Measurements from ENCODE around the gene GCNT2.
"Not testable (repeated sequence)": the region's sequence is repeated elsewhere in the genome, so short reads cannot be mapped to it uniquely, and the experiment has no call there.

Gene GCNT2

GRCh38 chr6:10660431-10661191 lies 139.5 kb downstream of the GCNT2 start:
- DNase-seq (ENCODE audit: low read depth), result not testable (repeated sequence)

GRCh38 chr6:10662207-10662606 lies 141.1 kb downstream of the GCNT2 start:
- DNase-seq (ENCODE audit: low read depth), result no peak

GRCh38 chr6:10662742-10663141 lies 141.6 kb downstream of the GCNT2 start:
- no peak for DNase-seq (ENCODE audit: low read depth)

GRCh38 chr6:10665595-10665994 lies 144.4 kb downstream of the GCNT2 start:
- DNase-seq (ENCODE audit: low read depth), result not testable (repeated sequence)

- DNase-seq (ENCODE audit: low read depth), result no peak
Observed at GRCh38 chr6:10668126-10668917, 147.2 kb downstream of the GCNT2 start.

- no peak for DNase-seq (ENCODE audit: low read depth)
Observed at GRCh38 chr6:10676403-10676802, 155.3 kb downstream of the GCNT2 start.

DNA sequence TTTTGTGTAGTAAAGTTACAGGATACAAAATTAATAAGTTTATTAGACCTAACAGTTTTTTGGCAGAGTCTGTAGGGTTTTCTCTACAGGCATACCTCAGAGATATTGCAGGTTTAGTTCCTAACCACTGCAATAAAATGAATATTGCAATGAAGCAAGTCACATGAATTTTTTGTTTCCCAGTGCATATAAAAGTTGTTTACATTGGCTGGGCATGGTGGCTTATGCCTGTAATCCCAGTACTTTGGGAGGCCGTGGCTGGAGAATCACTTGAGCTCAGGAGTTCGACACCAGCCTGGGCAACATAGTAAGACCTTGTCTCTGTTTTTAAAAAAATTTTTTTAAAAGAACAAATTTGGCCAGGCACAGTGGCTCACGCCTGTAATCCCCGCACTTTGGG lies 157.3 kb downstream of the GCNT2 start:
- no peak for DNase-seq (ENCODE audit: low read depth)

All from CMK (cell line).